ENCODE data around the gene SIPA1.

DNA sequence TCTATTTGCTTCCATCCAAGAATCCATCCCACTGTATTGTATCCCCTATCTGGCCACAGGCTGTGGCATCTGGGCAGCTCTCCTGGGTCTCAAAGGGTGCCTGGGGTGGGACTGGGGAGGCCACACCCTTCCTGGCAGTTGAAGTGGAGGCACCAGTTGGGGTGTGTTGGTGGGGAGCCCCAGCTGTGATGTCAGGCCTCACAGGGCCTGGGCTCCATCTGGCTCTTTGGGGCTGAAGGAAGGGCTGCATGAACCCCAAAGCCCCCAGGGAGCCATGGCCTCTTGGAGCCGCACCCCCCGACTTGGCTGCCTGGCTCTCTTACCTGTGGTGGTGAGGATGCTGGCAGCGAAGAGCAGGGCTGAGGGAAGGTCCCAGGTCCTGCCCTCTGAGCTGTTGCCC, 42.8 kb upstream of the SIPA1 start:
- TF ChIP-seq, protein P1, sequence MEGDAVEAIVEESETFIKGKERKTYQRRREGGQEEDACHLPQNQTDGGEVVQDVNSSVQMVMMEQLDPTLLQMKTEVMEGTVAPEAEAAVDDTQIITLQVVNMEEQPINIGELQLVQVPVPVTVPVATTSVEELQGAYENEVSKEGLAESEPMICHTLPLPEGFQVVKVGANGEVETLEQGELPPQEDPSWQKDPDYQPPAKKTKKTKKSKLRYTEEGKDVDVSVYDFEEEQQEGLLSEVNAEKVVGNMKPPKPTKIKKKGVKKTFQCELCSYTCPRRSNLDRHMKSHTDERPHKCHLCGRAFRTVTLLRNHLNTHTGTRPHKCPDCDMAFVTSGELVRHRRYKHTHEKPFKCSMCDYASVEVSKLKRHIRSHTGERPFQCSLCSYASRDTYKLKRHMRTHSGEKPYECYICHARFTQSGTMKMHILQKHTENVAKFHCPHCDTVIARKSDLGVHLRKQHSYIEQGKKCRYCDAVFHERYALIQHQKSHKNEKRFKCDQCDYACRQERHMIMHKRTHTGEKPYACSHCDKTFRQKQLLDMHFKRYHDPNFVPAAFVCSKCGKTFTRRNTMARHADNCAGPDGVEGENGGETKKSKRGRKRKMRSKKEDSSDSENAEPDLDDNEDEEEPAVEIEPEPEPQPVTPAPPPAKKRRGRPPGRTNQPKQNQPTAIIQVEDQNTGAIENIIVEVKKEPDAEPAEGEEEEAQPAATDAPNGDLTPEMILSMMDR (IDR thresholded peaks at IDR 0.05) = no peak
- TF ChIP-seq ZFX (IDR thresholded peaks at IDR 0.05; ENCODE audit: borderline replicate concordance) = no peak

Data from 22Rv1 (cell line).